Natural killer cell (primary cell): Measurements from ENCODE around the gene ALPI. TPM values are rescaled to one million over a fixed set of nuclear protein-coding genes. Genes with fewer than 3 reads are reported as not detected.

Experiments
- ATAC-seq, 3 donors: fragments of 150-1000 bp in 2 of 3; fragments of 200-7000 bp in 1 of 3; cut with Tn5 transposase; 1 replicate in 1 of 3; 2 replicates in 2 of 3; pipeline ENCODE4 v1.10.0; 2021; ENCODE audit warnings: mild to moderate bottlenecking in 2 of 3, moderate library complexity in 2 of 3
- DNase-seq, 2 donors: peaks; one replicate each; pipeline versions ENCODE4 v3.0.0 to v3.0.0-alpha.2; 2013 to 2021; ENCODE audit warnings: mixed read lengths in 1 of 2
- H3K27ac ChIP-seq: one replicate; pipeline ENCODE4 v1.5.1; 2013; ENCODE audit warnings: mild to moderate bottlenecking, low read length
- H3K27me3 ChIP-seq: one replicate; pipeline ENCODE4 v1.6.1; 2013; ENCODE audit warnings: low read length; ENCODE audit not compliant: control insufficient read depth, insufficient read depth
- H3K36me3 ChIP-seq: one replicate; pipeline ENCODE4 v1.6.1; 2013; ENCODE audit warnings: low read length; ENCODE audit not compliant: control insufficient read depth, insufficient read depth
- H3K4me1 ChIP-seq: one replicate; pipeline ENCODE4 v1.6.1; 2013; ENCODE audit warnings: low read length; ENCODE audit not compliant: control insufficient read depth, insufficient read depth
- H3K4me3 ChIP-seq: one replicate; pipeline ENCODE4 v1.5.1; 2013; ENCODE audit warnings: low read length
- H3K9me3 ChIP-seq: one replicate; pipeline ENCODE4 v1.6.1; 2013; ENCODE audit warnings: low read length; ENCODE audit not compliant: control insufficient read depth, insufficient read depth
- H3K27ac Mint-ChIP-seq, 2 donors: one replicate each; pipeline ENCODE4 v1.8.0; 2022; ENCODE audit warnings: mild to moderate bottlenecking in 2 of 2, mixed read lengths in 2 of 2, moderate library complexity in 1 of 2
- H3K27me3 Mint-ChIP-seq, 2 donors: one replicate each; pipeline ENCODE4 v1.8.0; 2022; ENCODE audit warnings: low read depth in 2 of 2, mixed read lengths in 2 of 2
- H3K36me3 Mint-ChIP-seq: one replicate; pipeline ENCODE4 v1.8.0; 2022; ENCODE audit warnings: mixed read lengths
- H3K4me1 Mint-ChIP-seq, 2 donors: one replicate each; pipeline ENCODE4 v1.8.0; 2022; ENCODE audit warnings: mixed read lengths in 2 of 2
- H3K4me3 Mint-ChIP-seq: one replicate; pipeline ENCODE4 v1.8.0; 2022; ENCODE audit warnings: mild to moderate bottlenecking, moderate library complexity, mixed read lengths
- H3K9me3 Mint-ChIP-seq, 2 donors: one replicate each; pipeline ENCODE4 v1.8.0; 2022; ENCODE audit warnings: mixed read lengths in 2 of 2
- WGBS: methylation state at CpG from one replicate; pipeline ENCODE4 v1.1.7; 2013; ENCODE audit warnings: missing lambda C conversion rate; ENCODE audit not compliant: insufficient coverage; 5-methylcytosine and 5-hydroxymethylcytosine counted together
- intact Hi-C: fragments of 100-400 bp; cut with micrococcal nuclease; formaldehyde crosslinking; loops from one replicate; pipeline ENCODE4 v1.14.2; 2022
- total RNA-seq, 4 donors: library from RNA; stranded (reverse); fragments of 120-200 nt in 1 of 4; gene quantifications; one replicate each; pipeline versions ENCODE4 v1.2.3 to v1.2.4, GENCODE V29; 2013 to 2022
- TF ChIP-seq, protein P1 (sequence below): fragments of 200-600 bp; IDR thresholded peaks from one replicate; pipeline ENCODE4 v1.8.0; 2022; ENCODE audit warnings: antibody characterized with exemption

Gene ALPI
- total RNA-seq, 3 donors from 2014 or later (not counting 1 experiment from before 2014, with no cell fraction given): not detected

DNA sequence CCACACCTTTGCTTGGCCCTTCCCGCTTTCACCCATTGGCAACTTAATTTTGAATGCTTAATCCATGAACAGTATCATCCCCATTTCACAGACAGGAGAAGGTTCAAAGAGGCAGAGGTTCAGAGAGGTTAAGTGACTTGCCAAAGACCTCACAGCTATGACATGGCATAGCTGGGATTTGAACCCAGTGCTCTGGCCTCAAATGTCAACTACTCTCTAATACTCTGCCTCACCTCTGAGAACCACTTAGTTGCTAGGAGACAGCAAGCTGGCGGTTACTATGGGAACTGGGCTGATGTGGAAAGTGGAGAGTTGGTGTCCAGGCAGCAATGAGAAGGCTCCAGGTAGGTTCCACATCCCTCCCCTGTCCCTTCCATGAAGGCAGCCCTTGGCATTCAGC is 48.5 kb downstream of the ALPI start:
- intact Hi-C loops: no loop called here
- Histone ChIP-seq H3K27me3 (peaks cover 17% of the 10 kb centered on the region), H3K9me3 (no peaks in the 10 kb centered on the region), H3K4me3 (no peak overlapping the region), H3K36me3 (no peaks in the 10 kb centered on the region), H3K27ac (no peak overlapping the region), H3K4me1 (peaks cover 3% of the 10 kb centered on the region)
- DNase-seq (peak in 1 of 2 donors; percentile 12), ATAC-seq (no peak)
- TF ChIP-seq, protein P1, sequence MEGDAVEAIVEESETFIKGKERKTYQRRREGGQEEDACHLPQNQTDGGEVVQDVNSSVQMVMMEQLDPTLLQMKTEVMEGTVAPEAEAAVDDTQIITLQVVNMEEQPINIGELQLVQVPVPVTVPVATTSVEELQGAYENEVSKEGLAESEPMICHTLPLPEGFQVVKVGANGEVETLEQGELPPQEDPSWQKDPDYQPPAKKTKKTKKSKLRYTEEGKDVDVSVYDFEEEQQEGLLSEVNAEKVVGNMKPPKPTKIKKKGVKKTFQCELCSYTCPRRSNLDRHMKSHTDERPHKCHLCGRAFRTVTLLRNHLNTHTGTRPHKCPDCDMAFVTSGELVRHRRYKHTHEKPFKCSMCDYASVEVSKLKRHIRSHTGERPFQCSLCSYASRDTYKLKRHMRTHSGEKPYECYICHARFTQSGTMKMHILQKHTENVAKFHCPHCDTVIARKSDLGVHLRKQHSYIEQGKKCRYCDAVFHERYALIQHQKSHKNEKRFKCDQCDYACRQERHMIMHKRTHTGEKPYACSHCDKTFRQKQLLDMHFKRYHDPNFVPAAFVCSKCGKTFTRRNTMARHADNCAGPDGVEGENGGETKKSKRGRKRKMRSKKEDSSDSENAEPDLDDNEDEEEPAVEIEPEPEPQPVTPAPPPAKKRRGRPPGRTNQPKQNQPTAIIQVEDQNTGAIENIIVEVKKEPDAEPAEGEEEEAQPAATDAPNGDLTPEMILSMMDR: no peak
- Mint-ChIP-seq H3K4me1 (peaks cover 0 to 8% of the 10 kb centered on the region in 2 donors), H3K4me3 (no peak overlapping the region), H3K27ac (no peak overlapping the region), H3K36me3 (no peaks in the 10 kb centered on the region), H3K27me3 (peaks cover 14 to 41% of the 10 kb centered on the region in 2 donors), H3K9me3 (no peaks in the 10 kb centered on the region)
- WGBS: 75% methylated on average over 2 of the region's 2 CpGs

DNA sequence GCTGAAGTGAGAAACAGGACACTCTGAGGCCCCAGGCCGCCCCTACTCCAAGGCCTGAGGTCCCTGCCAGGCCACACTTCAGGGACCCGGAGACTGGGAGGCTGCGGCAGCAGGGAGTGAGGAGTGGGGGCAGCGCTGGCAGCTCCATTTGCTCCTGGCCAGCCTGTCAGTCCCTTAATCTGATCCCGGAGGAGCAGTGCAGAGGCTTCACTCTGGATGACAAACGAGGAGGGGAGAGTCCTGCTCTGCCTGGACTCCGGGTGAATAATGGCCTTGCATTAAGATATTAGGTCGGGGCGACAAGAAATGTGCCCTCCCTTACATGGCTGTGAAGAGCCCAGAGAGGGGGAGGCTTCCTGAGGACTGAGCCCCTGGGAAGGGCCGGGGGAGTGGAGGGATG is 49.9 kb downstream of the ALPI start:
- intact Hi-C loops: no loop called here
- Mint-ChIP-seq H3K4me1 (peaks cover 0 to 8% of the 10 kb centered on the region in 2 donors), H3K27ac (no peak overlapping the region), H3K36me3 (no peaks in the 10 kb centered on the region), H3K27me3 (peaks cover 14 to 40% of the 10 kb centered on the region in 2 donors), H3K4me3 (no peak overlapping the region), H3K9me3 (no peaks in the 10 kb centered on the region)
- no peak overlapping the region for H3K27ac ChIP-seq
- TF ChIP-seq, protein P1: no peak
- peaks cover 17% of the 10 kb centered on the region for H3K27me3 ChIP-seq
- H3K36me3 ChIP-seq: no peaks in the 10 kb centered on the region
- WGBS: 47% methylated on average over 10 of the region's 10 CpGs
- H3K4me3 ChIP-seq: no peak overlapping the region
- DNase-seq (no peak), ATAC-seq (no peak)
- peaks cover 3% of the 10 kb centered on the region for H3K4me1 ChIP-seq
- H3K9me3 ChIP-seq: no peaks in the 10 kb centered on the region

DNA sequence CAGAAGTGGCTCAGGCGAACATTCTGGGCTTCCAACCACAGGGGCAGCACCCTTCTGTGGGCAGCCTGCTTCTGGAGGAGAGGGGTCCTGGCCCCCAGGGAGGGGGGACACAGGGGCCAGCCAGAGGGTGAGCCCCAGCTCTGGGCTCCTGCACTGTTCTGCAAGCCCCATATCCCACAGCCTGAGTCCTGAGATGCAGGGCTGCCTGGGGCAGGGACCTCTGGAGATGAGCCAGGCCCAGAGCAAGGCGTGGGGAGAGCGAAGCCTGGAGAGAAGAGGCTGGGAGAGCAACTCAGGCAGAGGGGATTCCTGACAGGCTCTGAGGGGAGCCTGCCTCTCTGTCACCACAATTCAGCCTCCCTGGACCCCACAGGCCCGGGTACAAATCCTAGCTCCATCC is 50.8 kb downstream of the ALPI start:
- no peak overlapping the region for H3K4me3 ChIP-seq
- TF ChIP-seq, protein P1: no peak
- H3K4me1 ChIP-seq: peaks cover 3% of the 10 kb centered on the region
- Mint-ChIP-seq H3K27ac (no peak overlapping the region), H3K4me1 (peaks cover 0 to 8% of the 10 kb centered on the region in 2 donors), H3K36me3 (no peaks in the 10 kb centered on the region), H3K27me3 (peaks cover 14 to 39% of the 10 kb centered on the region in 2 donors), H3K4me3 (no peak overlapping the region), H3K9me3 (no peaks in the 10 kb centered on the region)
- 81% methylated on average over 4 of the region's 4 CpGs for WGBS
- no peaks in the 10 kb centered on the region for H3K36me3 ChIP-seq
- no peaks in the 10 kb centered on the region for H3K9me3 ChIP-seq
- intact Hi-C loops: no loop called here
- DNase-seq (no peak), ATAC-seq (no peak)
- H3K27ac ChIP-seq: no peak overlapping the region
- H3K27me3 ChIP-seq: peaks cover 17% of the 10 kb centered on the region

DNA sequence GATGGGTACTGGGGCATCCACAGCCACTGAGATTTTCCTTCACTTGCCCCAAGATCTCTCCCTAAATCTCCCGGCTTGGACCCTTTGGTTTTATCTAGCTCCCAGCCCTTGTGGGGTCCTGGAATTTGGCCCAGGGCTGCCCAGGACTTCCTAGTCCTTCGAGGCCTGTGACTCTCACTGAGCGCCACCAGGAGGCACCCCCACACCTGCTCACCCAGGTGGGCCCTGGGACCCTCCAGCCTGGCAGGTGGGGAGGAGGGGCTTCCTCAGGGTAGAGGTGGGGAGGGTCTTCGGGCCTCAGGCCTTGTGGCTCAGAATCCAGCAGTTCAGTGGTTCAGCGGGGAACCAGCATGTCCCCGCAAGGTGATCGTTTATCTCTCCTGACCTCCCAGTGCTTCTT is 52.3 kb downstream of the ALPI start:
- Mint-ChIP-seq H3K4me1 (peaks cover 0 to 3% of the 10 kb centered on the region in 2 donors), H3K4me3 (no peak overlapping the region), H3K9me3 (no peaks in the 10 kb centered on the region), H3K27me3 (peaks cover 15 to 32% of the 10 kb centered on the region in 2 donors), H3K27ac (no peak overlapping the region), H3K36me3 (no peaks in the 10 kb centered on the region)
- ATAC-seq (no peak), DNase-seq (no peak)
- peaks cover 12% of the 10 kb centered on the region for H3K27me3 ChIP-seq
- no peaks in the 10 kb centered on the region for H3K9me3 ChIP-seq
- H3K36me3 ChIP-seq: no peaks in the 10 kb centered on the region
- 83% methylated on average over 7 of the region's 7 CpGs for WGBS
- no peak overlapping the region for H3K4me3 ChIP-seq
- H3K27ac ChIP-seq: no peak overlapping the region
- TF ChIP-seq, protein P1: no peak
- intact Hi-C loops: no loop called here
- peaks cover under 1% of the 10 kb centered on the region for H3K4me1 ChIP-seq
